HepG2 (cell line): ENCODE results near the gene SEMA3G.

Source experiments
- KDM1A ChIP-seq: IDR thresholded peaks from 2 replicates; pipeline ENCODE4 v1.6.1; 2016; ENCODE audit warnings: missing compliant biosample characterization
- POLR2AphosphoS5 ChIP-seq: IDR thresholded peaks from 2 replicates; pipeline ENCODE4 v1.6.1; 2012; ENCODE audit warnings: low read depth, low read length

DNA sequence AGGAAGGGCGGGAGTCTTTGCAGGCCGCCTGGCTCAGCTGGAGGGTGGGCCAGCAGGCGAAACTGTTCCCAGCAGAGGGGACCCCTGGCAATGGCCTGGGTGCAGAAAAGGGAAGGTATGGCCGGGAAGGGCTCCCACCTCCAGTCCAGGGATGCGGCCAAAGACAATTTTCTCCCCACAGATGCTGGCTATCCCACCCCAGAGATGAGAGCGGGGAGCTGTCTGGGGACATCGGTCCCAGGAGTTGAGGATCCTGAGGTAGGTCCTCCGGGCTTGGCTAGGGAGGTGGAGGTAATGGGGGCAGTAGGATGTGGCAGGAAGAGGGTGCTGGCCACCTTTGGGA is 1.7 kb downstream of the SEMA3G start:
- TF ChIP-seq KDM1A (no peak), POLR2AphosphoS5 (no peak)
